Stimulated activated CD4-positive, alpha-beta T cell treated with anti-CD3 and anti-CD28 coated beads, Interleukin-1b, Interleukin-23, amount 100 ng/mL, for 1 hour (primary cell): ENCODE measurements around the gene SYNE1.

Source experiments
- DNase-seq, 2 donors: peaks; one replicate each; pipeline ENCODE4 v3.0.0-alpha.2; 2020; ENCODE audit warnings: low read depth in 2 of 2

The SYNE1 gene

DNA sequence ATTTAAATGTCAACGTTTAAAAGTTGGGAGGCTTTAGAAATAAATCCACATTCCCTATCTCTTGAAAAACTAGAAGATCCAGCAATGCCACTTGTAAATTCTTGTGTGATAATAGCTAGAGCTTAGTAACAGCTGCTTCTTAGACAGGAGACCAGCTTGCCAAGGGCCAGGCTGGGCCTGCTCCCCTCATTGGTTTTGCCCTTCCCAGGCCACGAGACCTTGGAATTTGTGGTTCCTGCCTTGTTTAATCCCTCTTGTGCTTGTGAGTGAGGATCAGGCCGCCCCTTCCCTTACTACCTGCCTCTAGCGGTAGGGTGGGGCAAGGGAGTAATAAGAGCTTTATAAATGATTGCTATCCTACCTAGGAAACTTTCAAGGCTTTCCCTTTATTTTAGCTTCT, 363.5 kb downstream of the SYNE1 start:
- DNase-seq: no peak

DNA sequence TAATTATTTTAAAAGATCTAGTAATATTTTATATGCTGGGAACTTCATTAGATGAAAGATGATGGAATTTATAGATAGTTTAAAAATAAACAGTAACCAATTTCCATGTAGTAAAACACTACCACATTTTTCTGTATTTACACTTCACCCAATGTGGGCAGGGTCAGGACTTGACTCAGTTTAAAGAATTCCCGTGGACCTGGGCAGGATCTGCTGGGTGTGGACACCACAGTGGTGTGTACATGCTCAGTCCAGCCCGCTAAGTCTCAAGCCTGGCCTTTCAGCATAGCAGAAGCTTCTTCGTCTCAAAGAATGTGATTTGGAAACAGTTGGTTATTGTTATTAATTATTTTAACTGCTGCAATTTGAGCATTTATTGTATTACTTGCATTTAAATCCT, 364.2 kb downstream of the SYNE1 start:
- no peak for DNase-seq

- no peak for DNase-seq
These were observed 364.7 kb downstream of the SYNE1 start for GRCh38 chr6:152272486-152272885.

- no peak for DNase-seq
These were observed 365.2 kb downstream of the SYNE1 start for GRCh38 chr6:152271776-152272464.

DNA sequence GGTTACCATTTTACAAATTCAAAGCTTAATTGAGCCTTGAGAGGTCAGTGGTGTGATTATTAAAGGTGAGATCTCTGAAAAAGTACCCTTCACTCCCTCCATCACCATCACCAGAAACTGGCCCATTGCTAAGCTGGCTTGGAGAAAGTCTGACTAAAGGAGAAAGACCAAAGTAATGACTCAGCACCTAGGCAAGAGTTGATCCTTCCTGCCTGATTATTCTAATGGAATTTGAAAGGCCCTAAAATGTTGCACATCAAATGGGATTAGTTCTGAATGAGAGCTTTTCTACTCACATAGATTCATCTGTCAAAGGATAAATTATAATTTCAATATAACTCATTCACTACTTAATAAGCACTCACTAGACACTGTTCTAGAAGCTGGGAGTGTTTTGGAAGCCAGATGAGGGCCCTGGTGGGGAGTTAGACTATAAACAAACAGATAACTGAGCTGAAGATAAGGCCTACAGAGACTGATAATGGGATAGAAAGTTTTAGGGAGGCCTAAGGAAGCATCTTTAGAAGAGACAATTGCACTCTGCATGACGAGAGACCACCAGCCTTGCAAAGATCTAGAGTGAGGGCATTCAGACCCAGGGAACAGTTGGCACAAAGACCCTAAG, 366.7 kb downstream of the SYNE1 start:
- no peak for DNase-seq

- DNase-seq: no peak
These were observed 368.2 kb downstream of the SYNE1 start for GRCh38 chr6:152268846-152269442.

DNA sequence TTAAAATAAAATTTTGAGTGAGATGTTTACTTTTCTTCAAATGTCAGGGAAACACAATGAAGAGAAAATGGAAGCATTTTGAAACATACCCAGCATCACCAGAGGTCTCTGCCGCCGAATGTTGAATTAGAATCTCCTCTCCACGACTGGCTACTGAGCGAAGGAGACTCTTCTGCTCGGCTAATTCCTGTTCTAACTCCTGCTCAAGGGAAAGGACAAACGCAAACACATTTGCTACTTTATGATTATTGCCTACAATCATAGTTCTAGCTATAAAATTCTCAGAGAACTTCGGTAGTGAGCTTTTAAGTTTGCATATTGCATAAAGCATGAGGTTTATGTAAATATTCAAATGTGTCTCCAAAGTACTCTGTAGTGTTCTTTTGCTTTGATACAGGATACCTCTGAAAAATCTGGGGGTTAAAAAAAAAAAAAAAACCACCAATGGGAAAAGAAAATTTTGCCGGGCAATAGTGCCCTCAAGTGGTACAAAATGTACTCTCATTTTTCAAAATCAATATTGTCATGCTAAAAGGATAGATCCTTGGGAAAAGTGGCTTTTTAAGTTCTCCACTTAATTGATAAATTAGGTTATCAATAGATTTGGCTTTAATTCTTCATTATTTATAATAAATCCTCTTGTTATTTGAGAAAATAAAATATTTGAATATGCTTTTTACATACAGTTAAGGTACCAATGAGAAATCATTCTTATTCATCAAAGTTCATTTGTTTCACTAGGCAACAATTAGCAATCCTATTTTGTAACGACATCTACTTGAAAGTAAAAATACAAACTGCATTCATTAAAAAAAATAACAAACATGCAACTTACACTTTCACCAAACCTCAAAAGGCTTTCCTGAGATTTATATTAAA, 369.0 kb downstream of the SYNE1 start:
- peak in 1 of 2 donors; percentile 7 for DNase-seq

GRCh38 chr6:152265651-152266050, 371.5 kb downstream of the SYNE1 start:
- DNase-seq: no peak

GRCh38 chr6:152263582-152263981, 373.6 kb downstream of the SYNE1 start:
- no peak for DNase-seq

DNA sequence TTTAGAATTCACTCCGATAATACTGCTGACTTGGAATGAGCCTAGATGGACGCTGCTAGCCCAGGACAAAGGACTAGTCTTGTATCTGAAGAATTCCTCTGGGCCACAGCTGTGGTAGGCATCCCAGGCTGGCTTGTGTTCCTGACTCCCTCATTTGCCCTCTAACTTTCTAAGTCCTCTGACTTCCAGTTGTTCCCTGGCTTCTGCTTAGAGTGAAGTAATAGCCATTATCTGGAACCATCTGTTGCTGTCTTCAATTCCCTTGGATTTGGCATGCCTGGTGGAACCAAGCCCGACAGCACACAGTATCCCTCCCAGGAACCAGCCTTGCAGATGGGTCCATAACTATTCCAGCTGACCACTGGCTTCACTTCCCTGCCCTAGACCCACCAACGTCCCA, 376.0 kb downstream of the SYNE1 start:
- DNase-seq: no peak

- DNase-seq: no peak
These were observed 377.9 kb downstream of the SYNE1 start for GRCh38 chr6:152259234-152259633.

DNA sequence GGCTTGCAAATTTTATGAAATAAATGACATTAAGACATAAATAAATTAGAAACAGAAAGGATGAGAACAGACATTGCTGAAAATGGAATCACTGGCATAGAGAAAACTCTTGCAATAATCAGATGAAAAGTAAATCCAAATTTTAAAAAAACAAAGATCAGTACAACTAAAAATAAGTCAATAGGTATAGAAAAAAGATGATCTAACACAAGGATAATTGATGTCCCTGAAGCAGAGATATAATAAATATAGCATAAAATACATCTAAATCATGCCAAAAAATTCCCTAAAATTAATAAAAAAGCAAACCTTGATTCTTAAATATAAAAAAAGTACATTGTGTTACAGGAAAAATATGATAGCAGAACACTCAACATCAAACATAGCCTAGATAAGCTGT, 379.6 kb downstream of the SYNE1 start:
- DNase-seq: no peak

GRCh38 chr6:152250127-152250526, 387.0 kb downstream of the SYNE1 start:
- DNase-seq: no peak

- DNase-seq: no peak
These were observed 388.2 kb downstream of the SYNE1 start for GRCh38 chr6:152248980-152249379.

DNA sequence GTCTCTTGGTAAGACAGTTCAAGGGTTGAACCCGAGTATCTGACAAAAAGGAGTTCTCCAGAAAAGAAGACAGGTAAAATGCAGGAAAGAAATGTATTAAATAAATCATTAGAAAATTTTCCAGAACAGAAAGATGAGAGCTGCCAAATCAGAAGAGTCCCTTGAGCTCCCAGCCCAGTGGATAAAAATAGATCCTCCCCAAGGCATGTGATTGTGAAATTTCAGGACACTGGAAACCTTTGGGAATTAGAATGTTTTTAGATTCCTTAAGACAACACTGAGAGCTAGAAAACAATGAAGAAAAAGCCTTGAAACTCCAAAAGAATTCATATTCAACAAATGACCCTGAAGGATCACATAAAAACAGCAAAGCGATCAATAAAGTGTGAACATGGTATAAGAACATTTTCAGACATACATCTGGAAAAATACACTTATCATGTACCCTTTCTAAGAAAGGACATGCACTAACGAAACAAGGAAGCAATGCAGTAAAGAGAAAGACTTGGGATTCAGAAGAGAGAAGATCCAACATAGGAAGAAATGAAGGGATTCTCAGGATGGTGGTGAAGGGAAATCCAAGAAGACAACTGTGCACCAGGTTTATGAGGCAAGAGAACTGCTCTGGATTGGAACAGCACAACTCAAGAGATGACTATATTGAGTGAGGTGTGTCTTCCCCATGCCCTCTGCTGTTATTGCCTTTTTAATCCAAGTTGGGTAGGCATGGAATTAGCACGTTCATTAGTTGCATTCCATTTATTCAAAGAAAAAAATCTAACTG, 390.4 kb downstream of the SYNE1 start:
- no peak for DNase-seq

DNA sequence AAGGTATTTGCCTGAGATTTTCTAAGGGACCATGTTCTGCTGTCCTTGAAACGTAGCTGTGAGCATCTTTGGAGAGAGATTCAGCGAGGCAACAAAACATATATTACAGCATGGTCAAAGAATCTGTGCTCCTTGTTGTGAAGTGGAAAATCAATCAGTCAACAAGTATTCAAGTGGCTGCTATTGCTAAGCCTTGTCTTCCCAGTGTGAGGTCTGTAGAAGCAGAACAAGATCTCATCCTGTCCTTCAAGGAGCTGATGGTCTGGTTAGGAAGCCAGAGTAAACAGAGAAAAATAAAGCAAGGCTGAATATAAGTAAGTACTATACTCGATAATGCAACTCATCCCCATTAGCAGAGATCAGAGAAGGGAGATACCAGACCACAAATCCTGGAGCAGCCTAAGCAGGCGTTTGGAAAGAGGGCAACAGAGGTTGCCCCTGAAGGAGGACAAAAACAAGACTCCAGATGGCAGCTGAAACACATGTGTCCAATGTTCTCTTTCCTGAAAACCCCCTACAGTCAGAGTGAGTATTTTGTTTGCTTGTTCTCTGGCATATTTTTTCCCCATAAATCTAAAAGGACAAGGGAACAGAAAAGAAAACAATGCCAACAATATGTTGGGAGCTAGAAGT, 392.0 kb downstream of the SYNE1 start:
- DNase-seq: no peak

DNA sequence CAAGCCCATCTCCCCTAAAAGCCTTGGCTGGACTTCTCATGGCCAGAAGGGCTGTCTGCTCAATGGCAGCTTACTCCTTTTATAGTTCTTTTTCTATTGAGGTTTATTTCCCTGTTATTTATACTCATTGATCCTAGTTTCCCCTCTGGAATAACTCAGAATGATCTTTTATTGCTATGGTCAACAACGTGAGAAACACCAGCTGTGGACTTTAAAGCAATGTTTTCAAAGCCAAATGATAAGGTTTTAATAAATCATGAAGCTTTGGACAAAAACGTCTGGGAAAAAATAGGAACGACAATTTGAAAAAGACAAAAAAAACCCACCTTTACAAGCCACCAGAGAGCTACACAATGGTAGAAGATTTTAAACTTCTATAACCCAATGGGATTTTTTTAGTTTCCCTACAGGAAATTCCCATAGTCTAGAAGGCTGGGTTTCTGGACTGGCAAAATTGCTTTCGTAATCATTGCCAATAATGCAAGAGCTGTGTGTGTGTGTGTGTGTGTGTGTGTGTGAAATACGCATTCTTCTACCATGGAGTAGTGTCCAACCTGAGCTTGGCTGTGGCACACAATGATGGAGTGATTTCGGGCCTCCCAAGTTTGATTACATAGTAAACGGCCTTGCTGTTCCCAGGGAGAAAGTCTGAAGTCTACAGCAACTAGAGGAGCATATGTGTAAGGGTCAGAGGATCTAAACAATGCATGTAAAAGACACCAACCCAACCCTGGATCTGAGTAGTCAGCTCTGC, 396.0 kb downstream of the SYNE1 start:
- DNase-seq: no peak

- no peak for DNase-seq
These were observed 396.7 kb downstream of the SYNE1 start for GRCh38 chr6:152240436-152240835.

GRCh38 chr6:152236370-152237097, 400.6 kb downstream of the SYNE1 start:
- DNase-seq: no peak
